ENCODE data around the gene NDUFS8.

DNA sequence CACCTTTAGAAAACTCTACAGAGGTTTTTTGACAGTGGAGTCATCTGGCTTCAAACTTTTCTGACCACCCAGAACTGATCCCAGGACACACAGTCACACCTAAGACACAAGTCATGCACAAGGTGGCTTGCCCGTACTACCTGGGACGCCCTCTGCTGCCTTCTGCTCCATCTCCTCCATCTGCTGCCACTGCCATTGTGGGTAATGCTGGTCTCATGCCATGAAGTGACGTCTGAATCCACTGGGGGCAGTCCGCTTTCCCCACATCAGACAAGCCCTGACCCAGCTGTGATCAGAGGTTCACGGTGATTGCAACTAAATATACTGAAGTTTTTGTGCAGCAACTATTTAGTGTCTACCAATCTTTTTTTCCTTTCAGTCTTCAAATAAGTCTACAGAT lies 5.4 kb upstream of the NDUFS8 start:
- no peak for TF ChIP-seq POLR2A (IDR thresholded peaks at IDR 0.05; ENCODE audit: low read length)
- no peak for TF ChIP-seq GATA1 (IDR thresholded peaks at IDR 0.05; ENCODE audit: low read depth, low read length)

Data from erythroblast (primary cell).